Umbilical cord (tissue), 2 donors: Measurements from ENCODE around the gene CPXM2. TPM values are rescaled to one million over a fixed set of nuclear protein-coding genes. Genes with fewer than 3 reads are reported as not detected.
A peak's percentile ranks its signal among the peaks of the same experiment; 100 is the strongest.

Experiments used
- DNase-seq: peaks from one replicate; pipeline ENCODE4 v3.0.0-alpha.2; 2015; ENCODE audit warnings: low spot score
- total RNA-seq: library from RNA; depleted of rRNA; stranded (reverse); fragments of >200 nt; gene quantifications from one replicate; pipeline ENCODE4 v1.2.3, GENCODE V29; 2014; ENCODE audit warnings: low replicate concordance; ENCODE audit not compliant: insufficient read depth

CPXM2 gene
- total RNA-seq, 1 donor from 2014 or later = 122 TPM

GRCh38 chr10:123774132-123774742 lies 117.4 kb downstream of the CPXM2 start:
- DNase-seq = no peak

GRCh38 chr10:123772645-123773508 lies 118.7 kb downstream of the CPXM2 start:
- no peak for DNase-seq

- DNase-seq = no peak
Measured at GRCh38 chr10:123771877-123772644, 119.5 kb downstream of the CPXM2 start.

- peak; percentile 50 for DNase-seq
Measured at GRCh38 chr10:123769647-123770046, 122.0 kb downstream of the CPXM2 start.

- peak; percentile 28 for DNase-seq
Measured at GRCh38 chr10:123766761-123767160, 124.8 kb downstream of the CPXM2 start.

- peak; percentile 53 for DNase-seq
Measured at GRCh38 chr10:123766012-123766411, 125.6 kb downstream of the CPXM2 start.

GRCh38 chr10:123761666-123762230 lies 129.9 kb downstream of the CPXM2 start:
- no peak for DNase-seq

GRCh38 chr10:123761038-123761428 lies 130.6 kb downstream of the CPXM2 start:
- DNase-seq = no peak

GRCh38 chr10:123760356-123761037 lies 131.1 kb downstream of the CPXM2 start:
- peak; percentile 65 for DNase-seq

- peak; percentile 38 for DNase-seq
Measured at GRCh38 chr10:123759501-123760031, 132.0 kb downstream of the CPXM2 start.

GRCh38 chr10:123759041-123759440 lies 132.6 kb downstream of the CPXM2 start:
- DNase-seq = no peak

GRCh38 chr10:123757853-123758252 lies 133.8 kb downstream of the CPXM2 start:
- DNase-seq = no peak

- no peak for DNase-seq
Measured at GRCh38 chr10:123755061-123755460, 136.5 kb downstream of the CPXM2 start.

GRCh38 chr10:123754123-123754522 lies 137.5 kb downstream of the CPXM2 start:
- no peak for DNase-seq

GRCh38 chr10:123751342-123752134 lies 140.1 kb downstream of the CPXM2 start:
- DNase-seq = no peak

GRCh38 chr10:123750901-123751300 lies 140.7 kb downstream of the CPXM2 start:
- no peak for DNase-seq

- DNase-seq = no peak
Measured at GRCh38 chr10:123748711-123749110, 142.9 kb downstream of the CPXM2 start.

- no peak for DNase-seq
Measured at GRCh38 chr10:123747426-123747825, 144.2 kb downstream of the CPXM2 start.

GRCh38 chr10:123746942-123747341 lies 144.7 kb downstream of the CPXM2 start:
- DNase-seq = no peak

- DNase-seq = no peak
Measured at GRCh38 chr10:123746520-123746919, 145.1 kb downstream of the CPXM2 start.
